ENCODE results near the gene PCBP1. TPM values are rescaled to one million over a fixed set of nuclear protein-coding genes. Genes with fewer than 3 reads are reported as not detected.

Gene PCBP1
- total and polyA plus RNA-seq, 9 of the 15 experiments (the other 6 are each of a cell fraction or from before 2014, with no cell fraction given): 19.2 to 407 (median 78.1) TPM

GRCh38 chr2:70088598-70089219 lies 1.4 kb downstream of the PCBP1 start (continued):
- no peak for TF ChIP-seq EWSR1 (IDR thresholded peaks at IDR 0.05; ENCODE audit: borderline replicate concordance, low read depth, partially characterized antibody)
- 0 out of 4 replicates have a peak, but pooled peaks of 1 of the 2 experiments have one; percentile 50 for TF ChIP-seq SIN3A (IDR thresholded peaks at IDR 0.05; ENCODE audit: borderline replicate concordance in 2 of 2, control insufficient read depth in 1 of 2, low read depth in 2 of 2, low read length in 2 of 2)
- TF ChIP-seq JUN (IDR thresholded peaks at IDR 0.05; ENCODE audit: borderline replicate concordance, low read depth, low read length): no peak
- TF ChIP-seq JUN (CRISPR knock-in tag; IDR thresholded peaks at IDR 0.05; ENCODE audit: borderline replicate concordance): no peak
- TF ChIP-seq TCF15 (CRISPR knock-in tag; IDR thresholded peaks at IDR 0.05): 0 out of 2 replicates have a peak, but pooled peaks have one; percentile 27
- no peak for TF ChIP-seq ZNF717 (CRISPR knock-in tag; IDR thresholded peaks at IDR 0.05)
- TF ChIP-seq RFX7 (CRISPR knock-in tag; IDR thresholded peaks at IDR 0.05): no peak
- no peak for TF ChIP-seq ZNF444 (CRISPR knock-in tag; IDR thresholded peaks at IDR 0.05)
- TF ChIP-seq THRAP3 (IDR thresholded peaks at IDR 0.05; ENCODE audit: borderline replicate concordance): peak; percentile 74; the same call in 1 of the 2 replicates
- TF ChIP-seq ILK (tag; IDR thresholded peaks at IDR 0.05; ENCODE audit: borderline replicate concordance, low read depth): no peak
- TF ChIP-seq PML (IDR thresholded peaks at IDR 0.05; ENCODE audit: low read length): peak; percentile 51; the same call in 1 of the 2 replicates
- TF ChIP-seq BRD9 (IDR thresholded peaks at IDR 0.05; ENCODE audit: low read depth, partially characterized antibody): no peak
- no peak for TF ChIP-seq CEBPZ (IDR thresholded peaks at IDR 0.05; ENCODE audit: borderline replicate concordance, low read depth, low read length)
- TF ChIP-seq CBX1 (IDR thresholded peaks at IDR 0.05; ENCODE audit: low read depth): no peak

All from K562 (cell line).